Kasumi-1 (cell line): Measurements from ENCODE around the gene NEURL1B.
"Not testable (repeated sequence)": the region's sequence is repeated elsewhere in the genome, so short reads cannot be mapped to it uniquely, and the experiment has no call there.

Experiments used
- DNase-seq, 2 experiments: peaks; one replicate each; lab custom pipeline; 2025; lab: John Stamatoyannopoulos, UW

The NEURL1B gene

DNA sequence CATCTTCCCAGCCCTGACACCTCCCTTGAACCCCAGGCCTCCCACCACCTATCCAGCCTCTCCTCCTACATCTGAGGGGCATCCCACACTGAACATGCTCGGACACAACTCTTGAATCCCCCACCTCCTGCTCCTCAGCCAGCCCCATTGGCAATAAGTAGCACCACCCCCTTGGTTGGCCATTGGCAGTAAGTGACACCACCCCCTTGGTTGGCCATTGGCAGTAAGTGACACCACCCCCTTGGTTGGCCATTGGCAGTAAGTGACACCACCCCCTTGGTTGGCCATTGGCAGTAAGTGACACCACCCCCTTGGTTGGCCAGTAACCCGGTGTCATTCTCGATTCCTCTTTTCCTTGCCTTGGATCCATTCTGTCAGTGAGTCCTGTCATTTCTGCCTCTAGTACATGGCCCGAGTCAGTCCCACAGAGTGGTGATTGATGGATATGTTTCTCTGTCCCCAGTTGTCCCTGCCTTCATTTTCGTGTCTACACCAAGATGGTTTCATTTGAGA, 37.4 kb downstream of the NEURL1B start:
- DNase-seq = not testable (repeated sequence)

DNA sequence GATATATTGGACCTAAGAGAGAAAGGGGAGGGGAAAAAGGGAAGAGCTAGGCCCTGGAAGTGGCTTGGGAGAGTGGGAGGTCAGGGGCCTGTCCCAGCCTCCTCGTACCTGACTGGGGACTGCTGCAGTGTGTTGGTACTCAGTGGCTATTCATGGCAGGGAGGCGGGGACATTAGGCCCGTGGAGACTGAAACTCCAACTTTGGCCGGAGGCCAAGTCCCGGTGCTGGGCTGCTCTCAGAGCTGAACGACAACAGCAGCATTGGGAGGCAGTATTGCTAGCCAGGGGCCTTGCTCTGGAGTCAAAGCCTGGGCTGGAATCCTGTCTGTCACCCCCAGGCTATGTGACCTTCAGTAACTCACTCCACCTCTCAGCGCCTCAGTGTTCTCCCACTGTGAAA, 37.8 kb downstream of the NEURL1B start:
- no peak for DNase-seq

DNA sequence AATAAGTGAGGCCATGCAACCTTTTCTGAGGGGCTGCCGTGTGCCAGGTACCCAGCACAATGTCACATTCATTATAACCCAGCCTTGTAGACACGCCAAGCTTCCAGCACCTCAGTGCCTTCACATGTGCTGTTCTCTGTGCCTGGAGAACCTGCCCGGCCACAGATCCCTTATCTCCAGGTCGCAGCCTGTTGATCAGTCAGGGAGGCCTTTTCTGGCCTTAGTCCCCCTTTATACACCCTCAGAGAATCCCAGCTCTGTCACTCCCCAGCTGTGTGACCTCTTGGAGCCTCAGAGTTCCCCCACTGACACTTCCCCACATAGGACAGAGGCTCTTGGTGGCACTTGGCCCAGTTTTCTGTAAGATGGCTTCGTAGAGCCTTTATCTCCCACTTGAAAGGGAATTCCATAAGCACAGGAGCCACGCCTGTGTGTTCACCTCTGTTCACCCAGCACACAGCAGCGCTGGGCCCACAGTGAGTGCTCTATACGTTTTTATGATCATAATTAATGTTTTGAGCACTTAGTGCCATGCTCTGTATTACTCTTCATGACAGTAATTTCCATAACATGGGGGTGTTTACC, 38.7 kb downstream of the NEURL1B start:
- no peak for DNase-seq

DNA sequence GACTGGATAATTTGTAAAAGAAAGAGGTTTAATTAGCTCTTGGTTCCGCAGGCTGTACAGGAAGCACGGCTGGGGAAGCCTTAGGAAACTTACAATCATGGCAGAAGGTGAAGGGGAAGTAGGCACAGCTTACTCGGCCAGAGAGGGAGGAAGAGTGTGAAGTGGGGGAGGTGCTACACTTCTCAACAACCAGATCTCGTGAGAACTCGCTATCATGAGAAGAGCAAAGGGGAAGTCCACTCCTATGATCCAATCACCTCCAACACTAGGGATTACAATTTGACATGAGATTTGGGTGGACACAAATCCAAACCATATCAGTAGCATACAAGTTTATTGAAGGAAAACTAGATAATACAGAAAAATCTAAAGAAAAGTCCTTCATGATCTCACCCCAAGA, 39.9 kb downstream of the NEURL1B start:
- peak; percentile 51 to 53 for DNase-seq

DNA sequence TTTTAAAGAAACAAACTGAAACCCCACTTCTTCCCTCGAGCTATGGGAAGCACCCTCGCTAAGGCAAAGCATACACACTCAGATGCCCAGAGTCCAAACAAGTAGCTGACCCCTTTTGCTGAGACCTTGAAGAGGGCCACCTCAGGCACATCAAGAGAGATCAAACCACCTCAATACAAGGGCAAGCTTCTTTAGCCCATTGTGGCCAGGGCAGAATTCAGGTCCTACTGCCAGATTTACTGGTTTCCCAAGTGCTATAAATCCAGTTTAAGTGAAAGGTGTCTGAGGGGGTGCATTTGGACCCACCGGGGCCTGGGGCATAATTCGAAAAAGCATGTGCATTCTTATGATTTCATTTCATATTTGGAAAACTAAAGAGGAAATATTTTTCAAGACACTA, 40.4 kb downstream of the NEURL1B start:
- DNase-seq = no peak

DNA sequence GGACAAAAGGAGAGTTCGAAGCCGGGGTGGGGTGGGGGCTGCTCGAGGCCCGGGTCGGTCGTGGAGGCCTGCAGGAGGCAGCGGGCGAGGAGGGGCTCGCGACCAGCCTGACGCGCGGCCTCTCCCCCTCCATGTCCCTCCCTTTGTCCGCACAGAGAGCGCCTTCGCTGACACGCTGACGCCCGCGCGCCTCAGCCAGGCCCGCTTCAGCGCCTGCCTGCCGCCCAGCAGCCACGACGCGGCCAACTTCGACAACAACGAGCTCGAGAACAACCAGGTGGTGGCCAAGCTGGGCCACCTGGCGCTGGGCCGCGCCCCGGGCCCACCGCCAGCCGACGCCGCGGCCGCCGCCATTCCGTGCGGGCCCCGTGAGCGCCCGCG, 42.2 kb downstream of the NEURL1B start:
- DNase-seq = no peak

DNA sequence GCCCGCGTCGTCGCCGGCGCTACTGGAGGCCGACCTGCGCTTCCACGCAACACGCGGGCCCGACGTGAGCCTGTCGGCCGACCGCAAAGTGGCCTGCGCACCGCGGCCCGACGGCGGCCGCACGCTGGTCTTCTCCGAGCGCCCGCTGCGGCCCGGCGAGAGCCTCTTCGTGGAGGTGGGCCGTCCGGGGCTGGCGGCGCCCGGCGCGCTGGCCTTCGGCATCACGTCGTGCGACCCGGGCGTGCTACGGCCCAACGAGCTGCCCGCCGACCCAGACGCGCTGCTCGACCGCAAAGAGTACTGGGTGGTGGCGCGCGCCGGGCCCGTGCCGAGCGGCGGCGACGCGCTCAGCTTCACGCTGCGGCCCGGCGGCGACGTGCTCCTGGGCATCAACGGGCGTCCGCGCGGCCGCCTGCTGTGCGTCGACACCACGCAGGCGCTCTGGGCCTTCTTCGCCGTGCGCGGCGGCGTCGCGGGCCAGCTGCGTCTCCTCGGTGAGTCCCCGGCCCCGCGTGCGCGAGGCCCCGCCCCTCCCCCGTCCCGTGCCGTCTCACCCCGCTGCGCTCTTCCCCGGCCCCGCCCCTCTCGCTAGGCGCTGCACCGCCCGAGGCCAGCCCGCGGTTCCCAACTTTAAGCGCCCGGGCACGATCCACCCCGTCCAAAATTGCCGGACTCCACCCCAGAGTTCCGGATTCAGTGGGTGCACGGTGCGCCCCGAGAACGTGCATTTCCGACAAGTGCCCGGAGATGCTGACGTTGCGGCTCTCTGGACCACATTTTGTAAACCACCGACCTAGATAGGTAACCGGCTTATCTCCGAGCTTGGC, 42.8 kb downstream of the NEURL1B start:
- DNase-seq = no peak

DNA sequence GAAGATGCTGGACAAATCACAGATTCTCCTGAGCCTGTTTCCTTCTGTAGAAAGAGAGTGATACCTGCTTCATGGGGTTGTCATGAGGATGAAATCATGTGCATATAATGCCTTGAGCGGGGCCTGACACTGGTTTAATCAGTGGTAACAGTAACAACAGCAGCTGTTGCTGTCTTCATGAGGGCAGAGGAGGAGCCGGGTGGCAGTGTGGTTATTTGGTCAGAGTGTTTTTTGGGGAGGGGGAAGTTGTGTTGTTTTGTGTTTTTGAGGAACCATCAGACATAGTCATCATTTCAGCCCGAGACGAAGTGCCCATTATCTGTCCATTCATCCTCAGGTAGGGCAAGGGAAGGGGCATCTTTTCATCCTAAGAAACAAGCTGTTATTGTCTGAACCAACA, 44.0 kb downstream of the NEURL1B start:
- DNase-seq = no peak

DNA sequence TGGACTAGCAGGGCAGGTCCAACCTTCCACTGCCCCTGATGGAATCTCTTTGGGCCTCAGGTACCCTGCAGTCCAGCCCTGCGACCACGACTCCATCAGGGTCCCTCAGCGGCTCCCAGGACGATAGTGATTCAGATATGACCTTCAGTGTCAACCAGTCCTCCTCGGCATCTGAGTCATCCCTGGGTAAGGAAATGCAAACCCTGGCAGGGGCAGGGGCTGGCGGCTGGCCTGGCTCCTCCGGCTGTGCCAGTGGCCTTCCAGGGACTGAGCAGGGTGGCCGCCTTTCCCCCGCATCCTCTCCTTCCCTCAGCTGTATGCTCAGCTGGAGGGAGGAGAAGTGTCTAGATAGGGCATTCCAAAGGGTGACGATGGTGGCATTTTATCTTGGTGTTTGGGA, 45.0 kb downstream of the NEURL1B start:
- no peak for DNase-seq

DNA sequence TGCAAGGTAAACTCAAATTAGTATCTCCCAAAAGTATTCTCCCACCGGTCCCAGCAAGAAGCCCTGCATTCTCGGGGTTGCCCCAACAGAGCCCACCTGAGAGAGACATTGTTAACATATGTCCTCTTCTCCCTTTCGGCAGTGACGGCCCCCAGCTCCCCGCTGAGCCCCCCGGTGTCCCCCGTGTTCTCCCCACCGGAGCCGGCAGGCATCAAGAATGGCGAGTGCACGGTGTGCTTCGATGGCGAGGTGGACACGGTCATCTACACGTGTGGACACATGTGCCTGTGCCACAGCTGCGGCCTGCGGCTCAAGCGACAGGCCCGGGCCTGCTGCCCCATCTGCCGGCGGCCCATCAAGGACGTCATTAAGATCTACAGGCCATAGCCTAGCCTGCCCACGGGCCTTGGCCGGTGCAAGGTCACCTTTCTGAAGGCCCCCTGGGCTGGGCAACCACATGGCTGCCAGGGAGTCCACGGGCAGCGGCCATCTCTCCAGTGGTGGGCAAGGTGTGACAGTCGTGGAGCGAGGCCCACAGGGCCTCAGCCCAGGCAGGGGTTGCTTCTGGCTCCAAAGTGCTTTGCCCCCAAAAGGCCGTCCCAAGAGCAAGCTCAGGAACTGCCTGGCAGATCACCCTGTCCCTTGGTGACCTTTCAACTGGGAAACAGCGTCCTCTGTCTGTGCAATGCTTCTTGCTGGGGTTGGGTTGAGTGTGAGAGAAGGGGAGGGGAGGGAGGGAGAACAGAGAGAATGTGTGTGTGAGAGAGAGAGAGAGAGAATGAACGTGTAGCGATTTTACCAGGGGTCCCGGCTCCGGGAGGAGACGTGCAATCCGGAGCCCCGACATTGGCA, 45.7 kb downstream of the NEURL1B start:
- DNase-seq = no peak

DNA sequence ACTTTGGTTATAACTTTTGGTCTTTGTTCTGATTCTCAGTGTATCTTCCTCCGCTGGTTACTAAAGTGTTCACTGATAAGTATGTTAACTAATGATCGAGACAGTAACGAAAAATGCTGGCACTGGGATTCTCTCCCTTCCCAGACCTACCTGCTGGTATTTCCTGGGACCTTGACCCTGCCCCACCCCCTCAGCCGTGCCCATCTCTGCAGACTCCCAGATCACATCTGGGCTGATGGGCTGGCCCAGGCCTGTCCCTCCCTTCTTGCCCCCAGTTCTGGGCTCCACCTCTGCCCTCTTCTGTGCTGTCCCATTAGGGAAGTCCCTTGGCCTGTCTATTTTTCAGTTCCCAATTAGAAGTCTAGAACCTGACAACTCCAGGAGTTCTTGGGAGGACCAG, 46.9 kb downstream of the NEURL1B start:
- DNase-seq = no peak

DNA sequence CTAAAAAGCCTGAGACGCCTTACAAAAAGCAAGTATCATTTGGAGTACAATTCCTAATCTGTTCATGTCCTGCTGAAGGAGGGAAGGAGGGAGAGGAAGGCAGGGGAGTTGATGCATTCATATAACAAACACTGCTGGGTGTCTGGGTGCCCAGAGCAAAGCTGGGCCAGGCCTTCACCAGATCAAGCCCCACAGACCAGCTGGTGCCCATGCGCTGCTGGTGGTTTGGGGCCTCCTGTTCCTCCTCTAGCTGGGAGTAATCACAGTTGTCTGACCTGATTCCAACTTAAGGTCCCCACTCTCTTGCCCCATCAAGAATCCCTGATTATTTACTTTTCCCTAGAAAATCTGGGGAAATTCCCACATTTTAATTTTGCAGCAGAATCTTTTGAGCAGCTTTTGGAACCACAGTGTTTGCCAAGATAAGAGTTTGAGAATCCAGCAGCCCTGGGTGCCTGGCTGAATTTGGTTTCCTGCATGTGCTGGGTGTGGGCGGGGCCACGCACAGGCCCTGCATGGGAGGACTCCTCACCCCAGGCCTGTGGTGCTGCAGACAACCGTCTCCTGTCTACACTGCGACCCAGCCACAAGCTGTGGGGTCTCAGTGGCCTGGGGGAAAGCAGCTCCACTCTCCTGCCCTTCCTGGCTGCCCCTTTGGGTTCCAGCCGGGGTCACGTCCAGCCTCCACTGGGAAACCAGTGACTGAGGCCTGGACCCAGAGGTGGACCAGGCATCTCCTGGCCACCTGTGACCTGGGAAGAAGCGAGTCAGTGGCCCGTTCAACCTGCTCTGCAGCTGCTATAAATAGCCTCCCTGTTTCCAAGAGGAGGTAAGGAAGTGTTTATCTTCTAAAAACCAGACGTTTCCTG, 47.5 kb downstream of the NEURL1B start:
- DNase-seq = peak in 1 of 2 experiments; percentile 17

DNA sequence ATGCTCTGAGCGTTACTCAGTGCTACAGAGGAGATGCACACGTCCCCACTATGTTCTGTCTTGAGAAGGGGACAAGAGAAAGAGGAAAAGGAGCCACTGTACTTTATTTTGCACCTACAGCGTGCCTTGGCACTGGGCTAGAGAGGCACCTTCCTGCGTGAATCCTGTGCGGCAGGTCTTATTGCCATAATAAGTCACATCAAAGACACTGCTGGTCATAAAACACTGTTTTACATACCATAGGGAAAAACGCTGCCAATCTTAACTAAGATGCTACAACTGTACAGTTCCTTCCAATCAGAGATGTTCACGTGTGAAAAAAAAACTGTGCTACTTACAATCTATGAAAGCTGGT, 48.1 kb downstream of the NEURL1B start:
- peak; percentile 10 to 20 for DNase-seq

DNA sequence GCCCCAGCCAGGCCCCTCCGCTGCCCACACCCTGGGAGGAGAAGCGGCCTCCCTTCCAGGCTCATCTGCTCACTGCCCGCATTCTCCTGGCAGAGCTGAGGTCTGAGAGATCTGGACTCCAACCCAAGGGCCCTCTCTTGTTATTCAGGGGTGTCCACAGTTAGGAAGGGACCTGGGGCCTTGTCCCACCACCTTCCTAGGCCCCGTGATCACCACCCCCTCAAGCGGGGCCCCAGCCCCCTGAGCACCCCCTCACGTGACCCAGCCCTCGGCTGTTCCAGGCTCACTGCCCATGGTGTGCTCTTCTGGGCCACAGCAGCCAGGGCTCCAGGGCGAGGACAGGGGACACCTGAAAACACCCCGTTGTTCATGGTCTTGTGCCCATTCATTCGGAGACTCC, 48.7 kb downstream of the NEURL1B start:
- no peak for DNase-seq

DNA sequence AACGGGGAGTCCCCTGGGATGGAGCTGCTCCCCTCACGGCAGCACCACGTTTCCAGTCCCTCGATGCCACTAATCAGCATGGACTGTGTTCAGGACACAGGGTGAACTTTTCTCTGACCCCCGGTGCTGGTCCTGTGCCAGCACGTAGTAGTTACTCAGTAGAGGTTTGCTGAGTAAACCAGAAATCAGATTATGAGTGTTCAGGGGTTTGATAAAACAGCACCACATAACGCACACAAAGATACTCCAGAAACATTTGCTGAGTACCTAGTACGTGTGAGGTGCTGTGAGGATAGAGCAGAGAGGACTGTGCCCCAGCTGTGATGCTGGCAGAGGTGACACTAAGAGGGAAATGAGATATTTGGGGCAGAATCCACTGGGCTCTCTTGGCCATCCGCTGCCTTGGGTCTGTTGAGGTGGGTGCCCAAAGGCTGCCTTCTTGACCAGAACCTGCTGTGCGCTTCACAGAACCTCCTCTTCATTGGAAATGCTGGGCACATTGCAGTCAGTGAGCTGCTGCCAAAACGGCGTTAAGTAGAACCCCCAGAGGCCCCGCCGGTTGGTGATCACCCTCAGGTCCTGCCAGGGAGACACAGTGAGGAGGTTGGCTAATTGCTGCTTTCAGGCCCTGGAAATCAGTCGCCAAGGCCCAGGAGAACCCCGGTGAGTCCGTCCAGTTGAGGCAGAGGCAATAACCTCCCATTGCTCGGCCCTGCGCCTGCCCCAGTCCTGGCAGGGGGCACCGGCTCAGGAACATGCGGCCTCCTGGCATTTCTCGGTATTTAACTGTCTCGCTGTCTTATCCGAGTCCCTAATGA, 49.4 kb downstream of the NEURL1B start:
- DNase-seq = no peak

DNA sequence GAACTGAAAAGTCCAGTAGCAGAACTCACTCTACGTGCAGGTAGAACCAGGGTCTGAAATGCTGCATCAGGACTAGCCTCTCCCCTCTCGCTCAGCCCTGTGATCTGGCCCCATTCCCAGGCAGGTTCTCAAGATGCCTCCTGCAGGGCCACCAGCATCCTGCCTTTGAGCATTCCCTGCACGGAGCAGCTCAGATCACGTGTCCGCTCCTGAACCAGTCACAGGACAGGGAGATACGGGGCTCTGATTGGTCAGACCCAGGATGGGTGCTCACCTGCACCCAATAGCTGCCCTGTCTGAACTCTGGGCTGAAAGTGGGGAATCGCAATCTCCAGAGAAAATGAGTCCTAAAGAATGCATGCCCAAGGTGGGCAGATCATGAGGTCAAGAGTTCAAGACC, 50.8 kb downstream of the NEURL1B start:
- DNase-seq = no peak

DNA sequence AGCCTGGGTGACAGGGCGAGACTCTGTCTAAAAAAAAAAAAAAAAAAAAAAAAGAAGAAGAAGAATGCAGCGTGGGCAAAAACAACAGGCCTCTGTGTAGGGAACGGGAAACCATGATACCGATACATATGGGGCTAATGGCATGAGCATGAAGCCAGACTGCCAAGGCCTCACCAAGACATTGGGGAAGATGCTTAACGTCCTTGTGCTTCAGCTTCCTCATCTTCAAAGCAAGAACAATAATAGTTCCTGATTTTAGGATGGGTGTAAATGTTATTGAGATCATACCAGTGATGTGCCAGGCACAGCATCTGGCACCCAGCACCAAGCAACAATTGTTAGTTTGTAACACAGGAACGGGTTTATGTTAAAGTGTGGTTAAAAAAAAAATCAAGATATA, 51.4 kb downstream of the NEURL1B start:
- DNase-seq = no peak

DNA sequence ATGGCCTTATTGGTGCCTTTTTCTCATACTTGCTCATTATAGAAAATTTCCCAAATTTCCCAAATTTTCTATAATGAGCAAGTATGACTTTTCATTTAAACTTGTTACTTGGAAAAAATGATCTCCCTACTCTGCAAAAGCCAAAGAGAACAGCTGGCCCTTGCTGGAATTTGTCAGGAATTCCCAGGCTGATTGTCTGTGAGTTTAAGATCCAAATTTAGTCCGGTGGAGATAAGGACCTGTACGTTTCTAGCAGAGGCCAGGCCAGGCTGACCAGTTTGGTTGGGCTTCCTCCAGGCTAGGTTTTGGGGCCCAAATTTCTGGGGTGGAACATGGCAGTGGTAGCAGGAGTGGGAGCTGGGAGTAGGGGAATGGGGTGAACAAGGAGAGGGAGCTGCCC, 51.9 kb downstream of the NEURL1B start:
- DNase-seq = no peak

DNA sequence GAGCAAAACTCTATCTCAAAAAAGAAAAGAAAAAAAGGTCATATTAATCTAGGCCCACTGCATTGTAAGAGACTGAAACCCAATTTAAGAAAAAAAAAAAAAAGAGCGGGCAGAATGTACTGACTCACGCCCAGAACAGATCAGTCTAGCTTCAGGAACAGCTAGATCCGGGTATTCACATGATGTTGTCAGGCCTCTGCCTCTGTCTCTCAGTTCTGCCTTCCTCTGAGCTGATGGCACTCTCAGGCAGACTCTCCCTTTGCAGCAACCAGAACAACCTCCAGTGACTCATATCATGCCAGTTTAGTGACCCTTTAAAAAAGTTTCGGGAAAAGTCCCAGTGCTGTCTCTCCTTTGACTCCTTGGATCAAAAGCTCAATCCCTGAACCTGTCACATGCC, 53.0 kb downstream of the NEURL1B start:
- no peak for DNase-seq

DNA sequence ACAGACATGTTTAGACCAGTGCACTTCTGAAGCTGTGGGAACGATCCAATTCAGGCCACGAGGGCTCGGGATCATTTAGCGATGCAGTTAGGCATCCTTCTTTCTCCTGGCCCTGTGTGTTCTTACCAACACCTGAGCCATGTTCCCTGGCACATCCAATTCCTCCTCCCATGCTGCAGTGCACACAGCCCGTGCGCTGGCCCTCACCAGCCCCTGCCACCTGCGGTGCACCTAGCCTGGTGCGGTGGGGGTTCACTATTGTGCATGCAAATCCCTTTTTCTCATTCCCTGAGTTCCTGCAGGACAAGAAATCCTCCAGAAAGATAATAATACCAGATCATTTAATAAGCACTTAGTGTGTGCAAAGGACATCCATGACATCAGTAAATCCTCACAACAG, 53.5 kb downstream of the NEURL1B start:
- no peak for DNase-seq
